GM12874 (cell line): ENCODE measurements around the gene DDI2.

ENCODE experiments used
- TF ChIP-seq, protein P1 (sequence below): IDR thresholded peaks from 2 replicates; pipeline ENCODE4 v1.5.1; 2011; ENCODE audit warnings: low read depth, mild to moderate bottlenecking, control low read depth, low read length, moderate library complexity; ENCODE audit not compliant: insufficient read depth

The DDI2 gene

DNA sequence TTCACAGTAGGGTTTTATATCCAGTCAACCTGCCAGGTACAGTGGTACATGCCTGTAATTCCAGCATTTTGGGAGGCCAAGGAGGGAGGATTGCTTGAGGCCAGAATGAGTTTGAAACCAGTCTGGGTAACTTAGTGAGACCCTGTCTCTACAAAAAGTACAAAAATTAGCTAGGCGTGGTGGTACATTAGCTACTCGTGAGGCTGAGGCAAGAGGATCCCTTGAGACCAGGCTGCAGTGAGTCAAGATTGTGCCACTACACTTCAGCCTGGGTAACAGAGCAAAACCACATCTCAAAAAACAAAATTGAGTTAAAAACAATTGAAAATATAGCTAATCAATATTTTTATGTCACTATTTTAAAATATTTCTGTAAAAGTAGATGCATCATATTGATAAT is 33.2 kb downstream of the DDI2 start:
- TF ChIP-seq, protein P1, sequence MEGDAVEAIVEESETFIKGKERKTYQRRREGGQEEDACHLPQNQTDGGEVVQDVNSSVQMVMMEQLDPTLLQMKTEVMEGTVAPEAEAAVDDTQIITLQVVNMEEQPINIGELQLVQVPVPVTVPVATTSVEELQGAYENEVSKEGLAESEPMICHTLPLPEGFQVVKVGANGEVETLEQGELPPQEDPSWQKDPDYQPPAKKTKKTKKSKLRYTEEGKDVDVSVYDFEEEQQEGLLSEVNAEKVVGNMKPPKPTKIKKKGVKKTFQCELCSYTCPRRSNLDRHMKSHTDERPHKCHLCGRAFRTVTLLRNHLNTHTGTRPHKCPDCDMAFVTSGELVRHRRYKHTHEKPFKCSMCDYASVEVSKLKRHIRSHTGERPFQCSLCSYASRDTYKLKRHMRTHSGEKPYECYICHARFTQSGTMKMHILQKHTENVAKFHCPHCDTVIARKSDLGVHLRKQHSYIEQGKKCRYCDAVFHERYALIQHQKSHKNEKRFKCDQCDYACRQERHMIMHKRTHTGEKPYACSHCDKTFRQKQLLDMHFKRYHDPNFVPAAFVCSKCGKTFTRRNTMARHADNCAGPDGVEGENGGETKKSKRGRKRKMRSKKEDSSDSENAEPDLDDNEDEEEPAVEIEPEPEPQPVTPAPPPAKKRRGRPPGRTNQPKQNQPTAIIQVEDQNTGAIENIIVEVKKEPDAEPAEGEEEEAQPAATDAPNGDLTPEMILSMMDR, result no peak

DNA sequence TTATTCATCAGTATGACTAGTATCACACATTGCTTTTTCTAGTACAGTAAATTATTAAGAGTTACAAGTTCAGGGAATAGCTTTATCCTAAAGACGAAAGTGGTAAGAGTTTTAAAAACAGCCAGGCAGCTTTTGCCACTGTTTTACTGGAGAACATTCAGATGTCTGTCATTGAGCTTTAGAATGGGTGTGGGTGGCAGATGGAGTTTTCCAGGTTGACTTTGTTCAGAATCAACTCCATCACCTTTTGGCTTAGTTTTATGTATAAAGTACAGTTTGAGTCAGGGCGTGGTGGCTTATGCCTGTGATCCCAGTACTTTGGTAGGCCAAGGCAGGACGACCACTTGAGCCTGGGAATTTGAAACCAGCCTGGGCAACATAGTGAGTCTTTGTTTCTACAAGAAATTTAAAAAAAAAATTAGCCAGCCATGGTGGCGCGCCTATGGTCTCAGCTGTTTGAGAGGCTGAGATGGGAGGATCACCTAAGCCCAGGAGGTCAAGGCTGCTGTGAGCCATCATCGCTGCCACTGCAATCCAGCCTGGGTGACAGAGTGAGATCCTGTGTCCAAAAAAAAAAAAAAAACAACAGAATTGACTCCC is 36.9 kb downstream of the DDI2 start:
- TF ChIP-seq, protein P1, result no peak

DNA sequence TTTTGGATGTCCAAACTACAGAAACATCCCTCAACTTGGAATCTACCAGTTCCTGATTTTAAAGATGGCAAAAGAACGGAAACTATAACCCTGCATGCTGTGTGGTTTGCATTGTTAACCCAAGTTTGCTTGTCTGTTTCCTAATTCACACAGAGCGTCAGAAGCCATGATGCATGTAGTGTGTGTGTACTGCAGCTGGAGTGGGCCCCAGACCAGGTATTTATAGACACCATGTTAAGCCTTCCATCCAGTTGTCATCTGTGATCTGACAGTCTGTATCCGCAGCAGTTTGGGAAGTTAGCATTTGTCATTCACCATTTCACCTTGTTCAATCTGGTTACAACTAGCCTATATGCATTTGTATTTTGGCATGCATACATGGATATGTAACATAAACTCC is 39.2 kb downstream of the DDI2 start:
- TF ChIP-seq, protein P1, result no peak

DNA sequence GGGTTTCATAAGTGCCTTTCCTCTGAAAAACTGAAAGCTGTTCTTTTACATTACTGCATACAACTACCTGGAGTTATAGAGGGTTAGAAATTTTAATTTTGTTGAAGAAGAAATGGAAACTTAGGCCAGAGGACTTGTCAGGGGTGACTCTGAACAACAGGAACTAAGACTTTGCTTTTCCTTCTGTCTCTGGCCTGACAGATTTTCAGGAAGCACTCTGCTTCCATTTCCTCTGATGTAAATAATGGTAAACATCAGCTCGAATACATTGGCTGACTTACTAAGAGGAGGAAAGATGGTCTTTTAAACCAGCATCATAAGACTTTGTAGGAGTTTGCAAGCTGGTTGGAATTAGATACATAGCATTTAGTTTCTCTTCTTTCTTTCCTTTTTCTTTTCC is 39.8 kb downstream of the DDI2 start:
- TF ChIP-seq, protein P1, result no peak

DNA sequence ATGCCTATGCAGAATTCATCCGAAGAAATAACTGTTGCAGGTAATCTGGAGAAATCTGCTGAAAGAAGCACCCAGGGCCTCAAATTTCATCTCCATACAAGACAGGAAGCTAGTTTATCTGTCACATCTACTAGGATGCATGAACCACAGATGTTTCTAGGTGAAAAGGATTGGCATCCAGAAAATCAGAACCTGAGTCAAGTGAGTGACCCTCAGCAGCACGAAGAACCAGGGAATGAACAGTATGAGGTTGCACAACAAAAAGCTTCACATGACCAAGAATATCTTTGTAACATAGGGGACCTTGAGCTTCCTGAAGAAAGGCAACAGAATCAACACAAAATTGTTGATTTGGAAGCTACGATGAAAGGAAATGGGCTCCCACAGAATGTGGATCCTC is 42.9 kb downstream of the DDI2 start:
- TF ChIP-seq, protein P1, result no peak

DNA sequence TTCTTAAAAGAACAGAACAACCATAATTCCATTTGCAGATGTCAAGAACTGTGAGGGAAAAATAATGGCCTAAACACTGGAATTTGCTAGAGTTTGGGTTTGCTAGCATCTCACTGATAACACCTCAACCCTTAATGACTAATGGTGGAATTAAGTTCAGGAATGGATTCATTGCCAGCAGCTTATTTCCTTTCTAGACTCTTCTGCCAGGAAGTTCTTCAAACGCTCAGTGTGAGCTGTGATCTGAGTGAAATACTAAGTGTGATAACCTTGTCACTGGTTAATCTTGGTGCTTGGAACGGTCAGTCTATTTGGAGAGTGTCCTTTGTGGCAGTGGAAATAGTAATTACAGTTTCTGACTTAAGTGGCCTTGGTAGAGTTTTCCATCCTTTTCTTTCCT is 45.2 kb downstream of the DDI2 start:
- TF ChIP-seq, protein P1, result no peak

DNA sequence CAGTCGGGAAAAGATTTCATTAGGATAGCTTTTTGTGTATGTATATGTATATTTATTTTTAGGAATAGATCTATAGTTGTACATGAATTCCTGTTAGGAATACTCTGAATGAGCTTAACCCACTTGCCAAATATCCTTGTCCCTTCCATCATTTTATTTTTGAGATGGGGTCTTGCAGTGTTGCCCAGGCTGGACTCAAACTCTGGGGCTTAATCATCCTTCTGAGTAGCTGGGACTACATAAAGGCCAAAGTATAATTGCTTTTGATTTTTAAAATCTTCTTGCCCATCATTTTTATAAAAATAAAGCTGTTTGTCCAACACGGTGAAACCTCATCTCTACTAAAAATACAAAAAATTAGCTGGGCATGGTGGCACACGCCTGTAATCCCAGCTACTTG is 46.7 kb downstream of the DDI2 start:
- TF ChIP-seq, protein P1, result no peak
